WTC11 (cell line): ENCODE results near the gene GPHA2. TPM values are rescaled to one million over a fixed set of nuclear protein-coding genes. Genes with fewer than 3 reads are reported as not detected.

Source experiments
- ATAC-seq: fragments of 200-7000 bp; cut with Tn5 transposase; 2 replicates; pipeline ENCODE4 v1.10.0; 2021; ENCODE audit warnings: mild to moderate bottlenecking, moderate library complexity
- CTCF ChIA-PET: fragments of 300-600 bp; sonication (Branson Sonifier 250); formaldehyde crosslinking; loops from one replicate; lab custom pipeline; 2021; ENCODE audit warnings: antibody characterized with exemption; lab: Charles Lee
- POLR2A ChIA-PET: fragments of 350-600 bp; sonication (Branson Sonifier 250); formaldehyde crosslinking; loops from one replicate; lab custom pipeline; 2021; ENCODE audit warnings: antibody characterized with exemption; lab: Charles Lee
- DNase-seq: peaks from one replicate; pipeline ENCODE4 v3.0.0; 2021; ENCODE audit warnings: low spot score
- H3K27ac Mint-ChIP-seq: 2 replicates; pipeline ENCODE4 v1.8.0; 2021; ENCODE audit warnings: mixed read lengths
- H3K27me3 Mint-ChIP-seq: 2 replicates; pipeline ENCODE4 v1.8.0; 2021; ENCODE audit warnings: low read depth, mild to moderate bottlenecking, moderate library complexity, mixed read lengths
- H3K36me3 Mint-ChIP-seq: 2 replicates; pipeline ENCODE4 v1.8.0; 2021; ENCODE audit warnings: mixed read lengths
- H3K4me1 Mint-ChIP-seq: 2 replicates; pipeline ENCODE4 v1.8.0; 2022; ENCODE audit warnings: mixed read lengths
- H3K4me3 Mint-ChIP-seq: 2 replicates; pipeline ENCODE4 v1.8.0; 2021; ENCODE audit warnings: mild to moderate bottlenecking, moderate library complexity, mixed read lengths
- H3K9me3 Mint-ChIP-seq: 2 replicates; pipeline ENCODE4 v1.8.0; 2021; ENCODE audit warnings: mixed read lengths
- ATF3 ChIP-seq: sonication (generic); formaldehyde crosslinking; conservative IDR thresholded peaks from 2 replicates; pipeline ENCODE4 v1.8.1; 2022; ENCODE audit warnings: mild to moderate bottlenecking, missing genetic modification reagents
- FOXP1 ChIP-seq: sonication (generic); formaldehyde crosslinking; IDR thresholded peaks from 2 replicates; pipeline ENCODE4 v1.8.0; 2022; ENCODE audit warnings: missing genetic modification reagents, mild to moderate bottlenecking, moderate library complexity, borderline replicate concordance
- GRHL2 ChIP-seq: fragments of 250-450 bp; sonication (Bioruptor Pico); IDR thresholded peaks from 2 replicates; pipeline ENCODE4 v1.8.0; 2022; ENCODE audit warnings: mild to moderate bottlenecking, moderate library complexity; ENCODE audit not compliant: insufficient replicate concordance, severe bottlenecking
- IRF2 ChIP-seq: sonication (generic); formaldehyde crosslinking; IDR thresholded peaks from 2 replicates; pipeline ENCODE4 v1.8.0; 2022; ENCODE audit warnings: low read depth, missing genetic modification reagents, borderline replicate concordance
- NFYB ChIP-seq: sonication (generic); formaldehyde crosslinking; conservative IDR thresholded peaks from 2 replicates; pipeline ENCODE4 v1.8.0; 2022; ENCODE audit warnings: low read depth, missing genetic modification reagents
- NR1H2 ChIP-seq: sonication (generic); formaldehyde crosslinking; IDR thresholded peaks from 2 replicates; pipeline ENCODE4 v1.9.0; 2021; ENCODE audit warnings: mild to moderate bottlenecking, moderate library complexity, missing genetic modification reagents
- PREB ChIP-seq: sonication (generic); formaldehyde crosslinking; IDR thresholded peaks from 2 replicates; pipeline ENCODE4 v1.8.1; 2022; ENCODE audit warnings: mild to moderate bottlenecking, missing genetic modification reagents, moderate library complexity, borderline replicate concordance
- SMAD3 ChIP-seq: sonication (generic); formaldehyde crosslinking; IDR thresholded peaks from 2 replicates; pipeline ENCODE4 v1.8.0; 2022; ENCODE audit warnings: missing genetic modification reagents, mild to moderate bottlenecking, borderline replicate concordance
- SP1 ChIP-seq: sonication (generic); formaldehyde crosslinking; conservative IDR thresholded peaks from 2 replicates; pipeline ENCODE4 v1.8.1; 2022; ENCODE audit warnings: missing genetic modification reagents
- ZBTB43 ChIP-seq: sonication (generic); formaldehyde crosslinking; IDR thresholded peaks from 2 replicates; pipeline ENCODE4 v1.8.1; 2023; ENCODE audit warnings: mild to moderate bottlenecking, missing genetic modification reagents
- ZNF263 ChIP-seq: sonication (generic); formaldehyde crosslinking; IDR thresholded peaks from 2 replicates; pipeline ENCODE4 v1.8.1; 2022; ENCODE audit warnings: low read depth, mild to moderate bottlenecking, moderate library complexity, missing genetic modification reagents
- ZNF317 ChIP-seq: sonication (generic); formaldehyde crosslinking; IDR thresholded peaks from 2 replicates; pipeline ENCODE4 v1.8.1; 2023; ENCODE audit warnings: low read depth, mild to moderate bottlenecking, moderate library complexity, missing genetic modification reagents, borderline replicate concordance
- ZNF423 ChIP-seq: fragments of 250-450 bp; sonication (Bioruptor Pico); IDR thresholded peaks from 2 replicates; pipeline ENCODE4 v2.1.2; 2022; ENCODE audit warnings: mild to moderate bottlenecking, moderate library complexity
- ZNF425 ChIP-seq: fragments of 250-450 bp; sonication (Bioruptor Pico); conservative IDR thresholded peaks from 2 replicates; pipeline ENCODE4 v1.9.0; 2021; ENCODE audit warnings: mild to moderate bottlenecking
- total RNA-seq: library from RNA; stranded (reverse); gene quantifications from 3 replicates; pipeline ENCODE4 v1.2.3, GENCODE V29; 2021
- TF ChIP-seq, protein P1 (sequence below): sonication (generic); formaldehyde crosslinking; IDR thresholded peaks from 2 replicates; pipeline ENCODE4 v1.8.0; 2022; ENCODE audit warnings: mild to moderate bottlenecking, missing genetic modification reagents
- TF ChIP-seq, protein P2 (sequence below): sonication (generic); formaldehyde crosslinking; IDR thresholded peaks from 2 replicates; pipeline ENCODE4 v1.8.1; 2023; ENCODE audit warnings: mild to moderate bottlenecking, moderate library complexity, missing genetic modification reagents

Gene GPHA2
- total RNA-seq, 1 experiment from 2014 or later, result 1.6 TPM

GRCh38 chr11:64888729-64889511 is 46.8 kb downstream of the GPHA2 start:
- H3K27ac Mint-ChIP-seq, result no peak overlapping the region
- peaks cover 14% of the 10 kb centered on the region for H3K4me1 Mint-ChIP-seq
- no peaks in the 10 kb centered on the region for H3K36me3 Mint-ChIP-seq
- DNase-seq, result no peak
- ATAC-seq, result peak; percentile 36
- no peak overlapping the region for H3K4me3 Mint-ChIP-seq
- ChIA-PET POLR2A (interaction anchor here (0.8 to 2.4 kb wide), 2 partner anchors 10 to 110 kb away, joined by 3 to 10 read pairs; partner anchors contain the start of gene SF1), CTCF (interaction anchor here (0.7 to 22.9 kb wide), 22 partner anchors 8 to 228 kb away, joined by 3 to 372 read pairs (median 6); partner anchors contain the start of genes ARL2, BATF2, CDC42BPG and EHD1)
- no peaks in the 10 kb centered on the region for H3K9me3 Mint-ChIP-seq
- H3K27me3 Mint-ChIP-seq, result no peaks in the 10 kb centered on the region
- TF ChIP-seq SMAD3 (CRISPR knock-in tag) (no peak), ATF3 (CRISPR knock-in tag) (no peak)
- TF ChIP-seq, all 79 proteins: peak for 0

- Mint-ChIP-seq H3K4me1 (peaks cover 14% of the 10 kb centered on the region), H3K36me3 (no peaks in the 10 kb centered on the region), H3K27ac (no peak overlapping the region), H3K27me3 (no peaks in the 10 kb centered on the region), H3K9me3 (no peaks in the 10 kb centered on the region), H3K4me3 (peak overlapping the region; percentile 66)
- ATAC-seq (no peak), DNase-seq (no peak)
- POLR2A ChIA-PET, result interaction anchor here (0.8 to 2.4 kb wide), 2 partner anchors 9 to 110 kb away, joined by 3 to 10 read pairs; partner anchors contain the start of gene SF1
- CTCF ChIA-PET, result interaction anchor here (0.6 to 22.9 kb wide), 63 partner anchors 9 to 557 kb away, joined by 3 to 372 read pairs (median 4); partner anchors contain the start of genes ARL2, ATG2A, BATF2 and CDC42BPG
- no peak for TF ChIP-seq ZBTB43 (CRISPR knock-in tag)
- TF ChIP-seq IRF2 (CRISPR knock-in tag), result no peak
- TF ChIP-seq ZNF425 (CRISPR knock-in tag), result no peak
- no peak for TF ChIP-seq FOXP1 (CRISPR knock-in tag)
- TF ChIP-seq ZNF423, result no peak
- no peak for TF ChIP-seq NFYB (CRISPR knock-in tag)
- TF ChIP-seq ZNF263 (CRISPR knock-in tag), result no peak
- TF ChIP-seq, protein P1, sequence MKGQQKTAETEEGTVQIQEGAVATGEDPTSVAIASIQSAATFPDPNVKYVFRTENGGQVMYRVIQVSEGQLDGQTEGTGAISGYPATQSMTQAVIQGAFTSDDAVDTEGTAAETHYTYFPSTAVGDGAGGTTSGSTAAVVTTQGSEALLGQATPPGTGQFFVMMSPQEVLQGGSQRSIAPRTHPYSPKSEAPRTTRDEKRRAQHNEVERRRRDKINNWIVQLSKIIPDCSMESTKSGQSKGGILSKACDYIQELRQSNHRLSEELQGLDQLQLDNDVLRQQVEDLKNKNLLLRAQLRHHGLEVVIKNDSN (CRISPR knock-in tag), result no peak
- no peak for TF ChIP-seq ZNF317 (CRISPR knock-in tag)
- no peak for TF ChIP-seq NR1H2 (CRISPR knock-in tag)
- no peak for TF ChIP-seq GRHL2
These were observed 47.3 kb downstream of the GPHA2 start for GRCh38 chr11:64888406-64888728.

DNA sequence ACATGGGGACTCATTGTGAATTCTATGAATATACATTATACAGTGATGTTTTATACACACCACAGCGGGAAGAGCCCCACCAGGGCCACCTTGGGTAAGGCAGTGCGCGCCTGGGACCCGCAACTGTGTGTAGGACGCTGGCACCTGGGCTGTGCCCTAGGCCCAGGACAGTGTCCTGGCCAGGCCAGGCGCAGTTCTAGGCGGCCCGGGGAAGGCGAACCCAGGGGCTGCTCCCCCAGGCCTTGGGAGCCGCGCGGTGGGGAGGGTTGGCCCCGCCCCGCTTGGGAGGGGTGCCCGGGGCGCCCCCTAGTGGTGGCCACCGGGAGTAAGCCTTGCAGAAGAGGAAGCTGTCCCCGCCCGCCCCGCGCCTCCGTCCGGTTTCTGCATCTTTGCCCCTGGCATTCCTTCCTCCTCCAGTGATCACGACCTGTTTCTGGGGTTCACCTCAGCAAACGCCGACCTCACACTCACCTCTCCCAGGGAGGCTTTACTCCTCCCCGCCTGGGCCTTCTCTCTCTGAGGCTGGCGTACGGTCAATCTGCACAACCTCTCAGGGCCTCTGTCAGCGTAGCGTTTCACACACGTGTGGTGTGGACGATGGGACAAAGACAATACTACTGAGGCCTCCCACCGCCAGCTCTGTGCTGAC is 47.8 kb downstream of the GPHA2 start:
- Mint-ChIP-seq H3K36me3 (no peaks in the 10 kb centered on the region), H3K4me1 (peaks cover 14% of the 10 kb centered on the region), H3K27ac (no peak overlapping the region), H3K27me3 (no peaks in the 10 kb centered on the region), H3K9me3 (no peaks in the 10 kb centered on the region), H3K4me3 (peak overlapping the region; percentile 66)
- CTCF ChIA-PET, result interaction anchor here (0.6 to 22.9 kb wide), 62 partner anchors 10 to 557 kb away, joined by 3 to 372 read pairs (median 4); partner anchors contain the start of genes ARL2, ATG2A, BATF2 and CDC42BPG
- POLR2A ChIA-PET, result interaction anchor here (0.8 to 2.4 kb wide), 2 partner anchors 9 to 109 kb away, joined by 3 to 10 read pairs; partner anchors contain the start of gene SF1
- ATAC-seq, result peak; percentile 88
- DNase-seq, result peak; percentile 91
- no peak for TF ChIP-seq ZNF425 (CRISPR knock-in tag)
- TF ChIP-seq SP1 (CRISPR knock-in tag), result peak; percentile 69
- TF ChIP-seq, protein P2, sequence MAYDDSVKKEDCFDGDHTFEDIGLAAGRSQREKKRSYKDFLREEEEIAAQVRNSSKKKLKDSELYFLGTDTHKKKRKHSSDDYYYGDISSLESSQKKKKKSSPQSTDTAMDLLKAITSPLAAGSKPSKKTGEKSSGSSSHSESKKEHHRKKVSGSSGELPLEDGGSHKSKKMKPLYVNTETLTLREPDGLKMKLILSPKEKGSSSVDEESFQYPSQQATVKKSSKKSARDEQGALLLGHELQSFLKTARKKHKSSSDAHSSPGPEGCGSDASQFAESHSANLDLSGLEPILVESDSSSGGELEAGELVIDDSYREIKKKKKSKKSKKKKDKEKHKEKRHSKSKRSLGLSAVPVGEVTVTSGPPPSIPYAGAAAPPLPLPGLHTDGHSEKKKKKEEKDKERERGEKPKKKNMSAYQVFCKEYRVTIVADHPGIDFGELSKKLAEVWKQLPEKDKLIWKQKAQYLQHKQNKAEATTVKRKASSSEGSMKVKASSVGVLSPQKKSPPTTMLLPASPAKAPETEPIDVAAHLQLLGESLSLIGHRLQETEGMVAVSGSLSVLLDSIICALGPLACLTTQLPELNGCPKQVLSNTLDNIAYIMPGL, result peak; percentile 78
- TF ChIP-seq PREB (CRISPR knock-in tag), result no peak
- TF ChIP-seq FOXP1 (CRISPR knock-in tag), result 0 out of 2 replicates have a peak, but pooled peaks have one; percentile 36
